GM18907 (cell line): ENCODE measurements around the gene CDHR5.

ENCODE experiments used
- ATAC-seq: cut with Tn5 transposase; IDR thresholded peaks from one replicate; pipeline ENCODE4 v1.9.1; 2021; ENCODE audit warnings: mild to moderate bottlenecking, moderate library complexity; ENCODE audit not compliant: unreplicated experiment

CDHR5 gene

DNA sequence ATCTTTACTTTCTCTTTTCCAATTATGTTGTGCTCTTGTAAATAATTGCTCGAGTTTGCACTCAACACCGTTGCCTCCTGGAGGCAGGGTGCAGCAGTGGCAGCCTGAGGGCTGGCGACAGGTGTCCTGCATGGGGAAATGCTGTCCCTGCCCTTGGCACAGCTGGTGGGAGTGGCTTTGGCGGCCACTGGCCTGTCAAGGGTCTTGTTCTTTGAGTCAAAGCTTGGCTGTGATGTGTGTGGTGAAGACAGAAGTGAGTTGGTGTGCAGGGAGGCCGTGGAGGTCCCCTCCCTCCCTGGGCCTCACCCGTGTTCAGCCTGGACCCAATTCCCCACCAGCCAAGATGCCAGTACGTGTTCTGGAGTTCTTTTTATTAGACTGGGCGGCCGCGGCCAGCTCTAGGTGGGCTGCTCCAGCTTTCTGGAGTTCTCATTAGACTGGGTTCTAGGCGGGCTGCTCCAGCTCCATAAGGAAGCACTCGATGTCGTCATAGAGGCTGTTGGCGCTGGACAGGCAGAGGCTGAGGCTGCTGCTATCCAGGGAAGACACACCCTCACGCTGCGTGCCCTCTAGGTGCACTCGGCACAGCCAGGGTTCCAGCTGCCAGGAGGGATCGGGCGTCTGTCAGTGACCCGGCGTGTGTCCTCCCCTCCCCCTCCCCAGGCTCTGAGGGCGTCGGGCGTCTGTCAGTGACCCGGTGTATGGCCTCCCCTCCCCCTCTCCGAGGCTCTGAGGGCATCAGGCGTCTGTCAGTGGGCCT lies 12.4 kb downstream of the CDHR5 start:
- no peak for ATAC-seq

- ATAC-seq, result no peak
Observed at GRCh38 chr11:611001-611996, 13.5 kb downstream of the CDHR5 start.

- no peak for ATAC-seq
Observed at GRCh38 chr11:610146-610801, 14.5 kb downstream of the CDHR5 start.

DNA sequence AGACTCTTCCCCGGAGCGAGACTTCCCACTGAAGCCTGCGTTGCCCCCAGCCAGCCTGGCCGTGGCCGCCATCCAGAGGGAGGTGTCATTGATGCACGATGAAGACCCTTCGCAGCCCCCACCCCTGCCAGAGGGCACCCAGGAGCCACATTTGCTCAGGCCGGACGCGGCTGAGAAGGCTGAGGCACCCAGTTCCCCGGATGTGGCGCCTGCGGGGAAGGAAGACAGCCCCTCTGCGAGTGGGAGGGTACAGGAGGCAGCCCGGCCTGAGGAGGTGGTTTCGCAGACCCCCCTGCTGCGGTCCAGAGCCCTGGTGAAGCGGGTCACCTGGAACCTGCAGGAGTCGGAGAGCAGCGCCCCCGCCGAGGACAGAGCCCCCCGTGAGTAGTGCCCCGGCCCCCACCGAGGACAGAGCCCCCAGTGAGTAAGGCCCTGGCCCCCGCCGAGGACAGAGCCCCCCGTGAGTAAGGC lies 15.4 kb downstream of the CDHR5 start:
- ATAC-seq, result no peak

DNA sequence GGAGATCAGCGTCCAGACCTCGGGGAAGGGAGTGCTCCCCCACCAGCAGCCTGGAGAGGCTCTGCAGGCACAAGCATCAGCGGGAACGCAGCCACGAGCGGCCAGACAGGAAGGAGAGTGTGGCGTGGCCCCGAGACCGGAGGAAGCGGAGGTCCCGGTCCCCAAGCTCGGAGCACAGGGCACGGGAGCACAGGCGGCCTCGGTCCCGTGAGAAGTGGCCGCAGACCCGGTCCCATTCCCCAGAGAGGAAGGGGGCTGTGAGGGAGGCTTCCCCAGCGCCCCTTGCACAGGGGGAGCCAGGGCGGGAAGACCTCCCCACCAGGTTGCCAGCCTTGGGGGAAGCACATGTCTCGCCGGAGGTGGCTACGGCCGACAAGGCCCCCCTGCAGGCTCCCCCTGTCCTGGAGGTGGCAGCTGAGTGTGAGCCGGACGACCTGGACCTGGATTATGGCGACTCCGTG lies 15.9 kb downstream of the CDHR5 start:
- ATAC-seq, result no peak

DNA sequence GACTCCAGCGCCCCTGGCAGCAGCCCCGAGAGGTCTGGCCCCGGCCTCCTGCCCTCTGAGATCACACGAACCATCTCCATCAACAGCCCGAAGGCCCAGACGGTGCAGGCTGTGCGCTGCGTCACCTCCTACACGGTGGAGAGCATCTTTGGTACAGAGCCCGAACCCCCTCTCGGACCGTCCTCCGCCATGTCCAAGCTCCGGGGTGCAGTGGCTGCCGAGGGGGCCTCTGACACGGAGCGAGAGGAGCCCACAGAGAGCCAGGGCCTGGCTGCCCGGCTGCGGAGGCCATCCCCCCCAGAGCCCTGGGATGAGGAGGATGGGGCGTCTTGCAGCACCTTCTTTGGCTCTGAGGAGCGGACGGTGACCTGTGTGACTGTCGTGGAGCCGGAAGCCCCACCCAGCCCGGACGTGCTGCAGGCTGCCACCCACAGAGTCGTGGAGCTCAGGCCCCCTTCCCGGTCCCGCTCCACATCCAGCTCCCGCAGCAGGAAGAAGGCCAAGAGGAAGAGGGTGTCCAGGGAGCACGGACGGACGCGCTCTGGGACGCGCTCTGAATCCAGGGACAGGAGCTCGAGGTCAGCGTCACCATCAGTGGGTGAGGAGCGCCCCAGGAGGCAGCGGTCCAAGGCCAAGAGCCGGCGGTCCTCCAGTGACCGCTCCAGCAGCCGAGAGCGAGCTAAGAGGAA lies 16.6 kb downstream of the CDHR5 start:
- no peak for ATAC-seq

GRCh38 chr11:607020-607780 lies 17.6 kb downstream of the CDHR5 start:
- ATAC-seq, result no peak

GRCh38 chr11:606245-606644 lies 18.5 kb downstream of the CDHR5 start:
- no peak for ATAC-seq

DNA sequence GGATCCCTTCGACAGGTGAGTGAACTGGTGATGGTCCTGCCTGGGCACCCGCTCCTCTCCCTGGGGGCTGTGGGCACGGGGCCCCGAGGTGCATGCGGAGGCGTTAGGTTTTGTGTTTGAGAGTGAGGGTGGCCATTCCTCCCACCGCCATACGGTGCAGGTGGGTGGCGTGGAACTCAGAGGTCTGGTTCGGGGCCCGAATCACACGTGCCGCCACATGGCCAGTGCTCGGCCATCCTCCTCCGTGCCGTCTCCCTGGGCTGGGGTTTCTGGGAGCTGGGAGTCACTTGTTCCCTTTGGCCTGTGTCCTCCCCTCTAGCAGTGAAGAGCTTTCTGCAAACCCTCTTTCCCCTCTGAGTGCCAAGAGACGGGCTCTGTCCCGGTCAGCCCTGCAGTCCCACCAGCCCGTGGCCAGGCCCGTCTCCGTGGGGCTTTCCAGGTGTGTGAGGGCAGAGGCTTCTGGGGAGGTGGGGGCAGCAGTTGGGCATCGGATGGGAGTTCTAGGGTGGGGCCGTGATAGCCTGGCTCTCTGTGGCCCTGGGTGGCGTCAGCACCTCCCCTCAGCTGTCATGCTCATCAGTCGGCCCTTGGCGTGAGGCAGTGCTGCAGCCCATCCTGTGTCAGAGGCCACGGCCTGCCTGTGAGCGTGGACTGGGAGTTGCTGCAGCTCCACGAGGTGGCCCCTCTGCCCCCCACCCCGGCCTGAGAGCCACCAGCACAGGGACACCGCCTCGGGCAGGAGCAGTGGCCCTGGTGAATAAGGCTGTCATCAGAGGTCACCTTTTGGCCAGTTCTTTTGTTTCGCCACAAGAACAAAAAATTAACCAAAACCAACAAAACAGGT lies 19.2 kb downstream of the CDHR5 start:
- ATAC-seq, result no peak

- no peak for ATAC-seq
Observed at GRCh38 chr11:603154-603553, 21.6 kb downstream of the CDHR5 start.

- no peak for ATAC-seq
Observed at GRCh38 chr11:601573-602245, 23.0 kb downstream of the CDHR5 start.

DNA sequence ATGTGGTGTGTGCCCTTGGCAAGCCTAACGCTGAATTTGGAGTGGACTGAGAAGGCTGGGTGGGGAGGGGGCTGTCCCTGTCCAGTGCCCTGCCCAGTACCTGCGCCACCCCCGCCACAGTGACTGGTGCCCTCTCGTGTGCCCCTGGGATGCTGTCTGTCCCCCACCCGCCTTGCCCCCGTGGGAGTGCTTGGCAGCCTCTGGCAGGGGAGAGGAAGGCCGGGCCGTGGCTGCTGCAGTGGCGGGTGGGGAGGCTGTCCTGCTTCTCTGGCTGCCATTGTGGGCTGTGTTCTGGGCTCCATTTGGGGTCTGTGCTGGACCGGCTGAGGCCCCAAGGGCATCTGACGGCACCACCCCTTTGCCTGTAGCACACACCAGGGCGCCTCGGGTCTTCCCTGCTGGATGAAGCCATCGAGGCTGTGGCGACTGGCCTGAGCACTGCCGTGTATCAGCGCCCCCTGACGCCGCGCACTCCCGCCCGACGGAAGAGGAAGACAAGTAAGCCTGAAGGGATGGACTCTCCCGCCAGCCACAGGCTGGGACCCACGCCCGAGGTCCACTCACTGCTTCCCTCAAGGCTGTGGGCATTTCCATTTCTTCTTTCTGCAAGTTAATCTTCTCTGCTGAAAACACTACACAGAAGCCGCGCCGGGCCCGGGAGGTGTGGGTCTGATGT lies 26.6 kb downstream of the CDHR5 start:
- no peak for ATAC-seq

- ATAC-seq, result no peak
Observed at GRCh38 chr11:597166-597725, 27.5 kb downstream of the CDHR5 start.

- no peak for ATAC-seq
Observed at GRCh38 chr11:596374-596773, 28.4 kb downstream of the CDHR5 start.

- no peak for ATAC-seq
Observed at GRCh38 chr11:595400-595799, 29.4 kb downstream of the CDHR5 start.

DNA sequence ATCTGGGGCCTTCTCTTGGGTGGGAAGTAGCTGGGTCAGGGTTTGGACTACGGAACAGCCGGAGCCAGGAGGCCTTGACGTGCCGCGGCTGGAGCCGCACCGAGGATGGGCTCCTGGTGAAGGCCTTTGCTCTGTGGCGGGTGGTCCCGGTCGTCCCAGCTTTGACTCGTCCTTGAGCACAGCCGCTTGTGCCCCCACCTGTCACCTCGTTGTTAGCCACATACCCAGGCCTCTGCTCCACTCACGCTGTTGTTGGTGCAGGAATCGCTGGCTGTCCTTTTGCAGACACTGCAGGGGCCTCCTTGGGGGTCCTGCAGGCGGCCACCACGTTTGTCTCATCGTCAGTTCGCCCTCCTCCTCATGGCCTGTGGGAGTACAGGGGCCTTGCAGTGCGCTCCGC lies 31.4 kb downstream of the CDHR5 start:
- no peak for ATAC-seq

- no peak for ATAC-seq
Observed at GRCh38 chr11:592918-593317, 31.8 kb downstream of the CDHR5 start.

DNA sequence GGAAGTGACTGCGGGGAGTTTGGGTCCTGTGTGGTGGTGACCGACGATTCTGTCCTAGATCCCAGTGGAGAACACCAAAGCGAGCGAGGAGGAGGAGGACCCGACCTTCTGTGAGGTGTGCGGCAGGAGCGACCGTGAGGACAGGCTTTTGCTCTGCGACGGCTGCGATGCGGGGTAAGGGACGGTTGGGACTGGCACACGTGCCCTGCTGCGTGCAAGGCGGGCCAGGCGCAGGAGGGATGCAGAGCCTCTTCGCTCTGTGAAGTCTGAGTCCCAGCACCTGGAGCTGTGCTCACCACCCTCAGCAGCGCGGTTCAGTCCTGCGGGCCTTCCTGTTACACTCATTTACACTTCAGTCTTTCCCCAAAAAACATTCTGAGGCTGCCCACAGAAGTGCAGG lies 32.3 kb downstream of the CDHR5 start:
- ATAC-seq, result no peak
